PC-3 (cell line): ENCODE measurements around the gene TSFM. TPM values are rescaled to one million over a fixed set of nuclear protein-coding genes. Genes with fewer than 3 reads are reported as not detected.

Experiments
- ATAC-seq: fragments of 200-7000 bp; cut with Tn5 transposase; 2 replicates; pipeline ENCODE4 v1.9.1; 2020; ENCODE audit warnings: mild to moderate bottlenecking, moderate library complexity
- BruUV-seq: library from RNA; stranded (reverse); fragments of 400-500 nt; replicated peaks from 2 replicates; lab custom pipeline; 2021; lab: Mats Ljungman, UMichigan
- CTCF ChIA-PET: fragments of 300-600 bp; sonication (Branson Sonifier 250); formaldehyde crosslinking; loops from one replicate; lab custom pipeline; 2022; ENCODE audit warnings: antibody characterized with exemption; lab: Charles Lee
- POLR2A ChIA-PET: fragments of 300-600 bp; sonication (Branson Sonifier 250); formaldehyde crosslinking; loops from one replicate; lab custom pipeline; 2022; ENCODE audit warnings: antibody characterized with exemption; ENCODE audit not compliant: unreplicated experiment; lab: Charles Lee
- DNase-seq: peaks from one replicate; pipeline ENCODE4 v3.0.0-alpha.2; 2015
- H2AFZ ChIP-seq: fragments of 300-600 bp; sonication (generic); 2 replicates; pipeline ENCODE4 v1.6.0; 2016; ENCODE audit warnings: antibody characterized with exemption, low read length
- H3F3A ChIP-seq: fragments of 300-600 bp; sonication (generic); one replicate; pipeline ENCODE4 v1.6.0; 2017; ENCODE audit warnings: antibody characterized with exemption, low read length, control low read depth, mild to moderate bottlenecking; ENCODE audit not compliant: unreplicated experiment
- H3K27ac ChIP-seq: fragments of 300-600 bp; sonication (generic); 2 replicates; pipeline ENCODE4 v1.5.1; 2016; ENCODE audit warnings: mild to moderate bottlenecking, low read length
- H3K27me3 ChIP-seq: fragments of 300-600 bp; sonication (generic); 2 replicates; pipeline ENCODE4 v1.6.1; 2016; ENCODE audit warnings: low read length, mixed read lengths
- H3K36me3 ChIP-seq: fragments of 300-600 bp; sonication (generic); 2 replicates; pipeline ENCODE4 v1.6.1; 2016; ENCODE audit warnings: low read depth, mixed run types, low read length, mixed read lengths
- H3K4me1 ChIP-seq: fragments of 300-600 bp; sonication (generic); 2 replicates; pipeline ENCODE4 v1.5.1; 2016; ENCODE audit warnings: low read length; ENCODE audit not compliant: insufficient read depth
- H3K4me2 ChIP-seq: fragments of 300-600 bp; sonication (generic); 2 replicates; pipeline ENCODE4 v1.6.0; 2016; ENCODE audit warnings: low read length
- H3K4me3 ChIP-seq: fragments of 300-600 bp; sonication (generic); 2 replicates; pipeline ENCODE4 v1.5.1; 2016; ENCODE audit warnings: mild to moderate bottlenecking, low read length, mixed read lengths
- H3K79me2 ChIP-seq: fragments of 300-600 bp; sonication (generic); 2 replicates; pipeline ENCODE4 v1.6.1; 2017; ENCODE audit warnings: low read length, mixed read lengths
- H3K9ac ChIP-seq: fragments of 300-600 bp; sonication (generic); 2 replicates; pipeline ENCODE4 v1.6.0; 2016; ENCODE audit warnings: mild to moderate bottlenecking, low read length
- H3K9me2 ChIP-seq: fragments of 300-600 bp; sonication (generic); replicated peaks from 2 replicates; pipeline ENCODE4 v1.6.1; 2016; ENCODE audit warnings: mixed run types, low read length, mixed read lengths
- H3K9me3 ChIP-seq: fragments of 300-600 bp; sonication (generic); 2 replicates; pipeline ENCODE4 v1.6.1; 2016; ENCODE audit warnings: low read length, mixed read lengths
- H4K20me1 ChIP-seq: fragments of 300-600 bp; sonication (generic); 2 replicates; pipeline ENCODE4 v1.6.1; 2016; ENCODE audit warnings: low read length, mixed read lengths
- CTCF ChIP-seq: fragments of 300-600 bp; sonication (generic); conservative IDR thresholded peaks from 2 replicates; pipeline ENCODE4 v1.5.1; 2017; ENCODE audit warnings: antibody characterized with exemption, low read depth, mild to moderate bottlenecking, low read length
- EZH2 ChIP-seq: fragments of 300-600 bp; sonication (generic); IDR thresholded peaks from one replicate; pipeline ENCODE4 v1.6.1; 2017; ENCODE audit warnings: antibody characterized with exemption, mild to moderate bottlenecking, low read length; ENCODE audit not compliant: unreplicated experiment
- EZH2phosphoT487 ChIP-seq: fragments of 300-600 bp; sonication (generic); IDR thresholded peaks from 2 replicates; pipeline ENCODE4 v1.6.1; 2018; ENCODE audit warnings: mild to moderate bottlenecking, antibody characterized with exemption, low read length, borderline replicate concordance
- intact Hi-C: fragments of 100-400 bp; cut with micrococcal nuclease; formaldehyde crosslinking; loops from 2 replicates; pipeline ENCODE4 v1.9.0; 2023
- total RNA-seq: library from RNA; depleted of rRNA; stranded (reverse); fragments of >200 nt; gene quantifications from 2 replicates; pipeline ENCODE4 v1.2.3, GENCODE V29; 2014

The TSFM gene
- total RNA-seq, 1 experiment from 2014 or later: 63.0 TPM

- H2AFZ ChIP-seq: no peak overlapping the region
- BruUV-seq: no TSS peak
- H3K9me2 ChIP-seq: no peaks in the 10 kb centered on the region
- H3K9me3 ChIP-seq: no peaks in the 10 kb centered on the region
- peaks cover 16% of the 10 kb centered on the region for H3K4me1 ChIP-seq
- ATAC-seq (no peak), DNase-seq (no peak)
- POLR2A ChIA-PET: interaction anchor here (0.6 kb wide), 1 partner anchor 202 kb away, joined by 4 read pairs; no protein-coding TSS in a partner anchor
- H3K4me3 ChIP-seq: no peak overlapping the region
- H3K36me3 ChIP-seq: no peaks in the 10 kb centered on the region
- TF ChIP-seq CTCF: no peak
- TF ChIP-seq EZH2phosphoT487: no peak
- TF ChIP-seq EZH2: no peak
- H4K20me1 ChIP-seq: no peaks in the 10 kb centered on the region
- CTCF ChIA-PET: no interaction called here
- no peak overlapping the region for H3K9ac ChIP-seq
- H3K27me3 ChIP-seq: no peaks in the 10 kb centered on the region
- H3K79me2 ChIP-seq: no peaks in the 10 kb centered on the region; the same call in 1 of the 2 replicates
- intact Hi-C loops: no loop called here
- no peaks in the 10 kb centered on the region for H3F3A ChIP-seq
- no peak overlapping the region for H3K4me2 ChIP-seq
- H3K27ac ChIP-seq: no peak overlapping the region
Measured at GRCh38 chr12:57758552-57759359, 23.8 kb upstream of the TSFM start.

GRCh38 chr12:57759360-57759980 lies 23.1 kb upstream of the TSFM start:
- no peaks in the 10 kb centered on the region for H3K27me3 ChIP-seq
- no peaks in the 10 kb centered on the region; the same call in 1 of the 2 replicates for H3K79me2 ChIP-seq
- H3F3A ChIP-seq: no peaks in the 10 kb centered on the region
- TF ChIP-seq EZH2phosphoT487 (no peak), EZH2 (no peak), CTCF (peak; percentile 80)
- peak; percentile 42 for ATAC-seq
- H4K20me1 ChIP-seq: no peaks in the 10 kb centered on the region
- no peak overlapping the region for H2AFZ ChIP-seq
- intact Hi-C loops: no loop called here
- H3K9ac ChIP-seq: no peak overlapping the region
- POLR2A ChIA-PET: interaction anchor here (0.6 kb wide), 1 partner anchor 129 kb away, joined by 3 read pairs; no protein-coding TSS in a partner anchor
- H3K36me3 ChIP-seq: no peaks in the 10 kb centered on the region
- peak; percentile 56 for DNase-seq
- H3K9me2 ChIP-seq: no peaks in the 10 kb centered on the region
- H3K4me2 ChIP-seq: no peak overlapping the region
- no peaks in the 10 kb centered on the region for H3K9me3 ChIP-seq
- CTCF ChIA-PET: no interaction called here
- peaks cover 13% of the 10 kb centered on the region for H3K4me1 ChIP-seq
- no TSS peak for BruUV-seq
- H3K27ac ChIP-seq: no peak overlapping the region
- no peak overlapping the region for H3K4me3 ChIP-seq
